H1 (cell line): Measurements from ENCODE around the gene TAS2R38. TPM values are rescaled to one million over a fixed set of nuclear protein-coding genes. Genes with fewer than 3 reads are reported as not detected.

Experiments used
- CTCF ChIA-PET: fragments of 300-600 bp; sonication (Branson Sonifier 250); formaldehyde crosslinking; loops from one replicate; lab custom pipeline; 2021; ENCODE audit not compliant: partially characterized antibody; lab: Charles Lee
- POLR2A ChIA-PET: fragments of 300-600 bp; sonication (Branson Sonifier 250); formaldehyde crosslinking; loops from one replicate; lab custom pipeline; 2021; ENCODE audit warnings: inconsistent platforms; ENCODE audit not compliant: partially characterized antibody; lab: Charles Lee
- DNase-seq, 2 experiments: peaks; one replicate each; pipeline versions ENCODE4 v3.0.0 to v3.0.0-alpha.2; 2010 to 2022; ENCODE audit warnings: low spot score in 2 of 2, low read depth in 1 of 2, mixed read lengths in 1 of 2
- FAIRE-seq: peaks from 2 replicates; lab custom pipeline; 2011; peaks lifted over from hg19 to GRCh38; lab: Jason Lieb, UNC
- H2AFZ ChIP-seq: 2 replicates; pipeline ENCODE4 v1.8.1; 2012; ENCODE audit warnings: low read length, inconsistent platforms
- H2AK5ac ChIP-seq: 2 replicates; pipeline ENCODE4 v1.6.1; 2013; ENCODE audit warnings: low read depth, low read length
- H2BK120ac ChIP-seq: replicated peaks from 2 replicates; pipeline ENCODE3; 2013; ENCODE audit warnings: low read depth, low read length, inconsistent platforms
- H2BK12ac ChIP-seq: 2 replicates; pipeline ENCODE4 v1.6.1; 2013; ENCODE audit warnings: low read depth, low read length
- H2BK15ac ChIP-seq: 2 replicates; pipeline ENCODE4 v1.6.1; 2013; ENCODE audit warnings: low read length
- H2BK20ac ChIP-seq: 2 replicates; pipeline ENCODE4 v1.6.1; 2013; ENCODE audit warnings: low read length
- H2BK5ac ChIP-seq: 2 replicates; pipeline ENCODE4 v1.6.1; 2013; ENCODE audit warnings: low read depth, low read length
- H3K14ac ChIP-seq: 2 replicates; pipeline ENCODE4 v1.6.1; 2013; ENCODE audit warnings: inconsistent platforms; ENCODE audit not compliant: insufficient read length
- H3K18ac ChIP-seq: 2 replicates; pipeline ENCODE4 v1.6.1; 2013; ENCODE audit warnings: low read length; ENCODE audit errors: extremely low read depth
- H3K23ac ChIP-seq: 2 replicates; pipeline ENCODE4 v1.6.1; 2013; ENCODE audit warnings: inconsistent platforms; ENCODE audit not compliant: insufficient read length
- H3K23me2 ChIP-seq: 2 replicates; pipeline ENCODE4 v1.6.1; 2013; ENCODE audit warnings: low read depth, low read length
- H3K27ac ChIP-seq: 2 replicates; pipeline ENCODE4 v1.6.1; 2011; ENCODE audit warnings: low read depth, low read length, inconsistent platforms
- H3K27me3 ChIP-seq, 4 experiments: replicated peaks in 1 of 4; 1 replicate in 1 of 4; 2 replicates in 3 of 4; pipeline versions ENCODE4 v1.6.1 to v1.8.1; 2011 to 2013; ENCODE audit warnings: low read length in 3 of 4, mild to moderate bottlenecking in 3 of 4, inconsistent platforms in 2 of 4, mixed read lengths in 2 of 4, moderate library complexity in 1 of 4; ENCODE audit not compliant: control insufficient read depth in 3 of 4, insufficient read depth in 3 of 4; ENCODE audit errors: extremely low read depth in 1 of 4
- H3K36me3 ChIP-seq, 4 experiments: 2 replicates each; pipeline versions ENCODE4 v1.6.1 to v1.8.1; 2011 to 2013; ENCODE audit warnings: mild to moderate bottlenecking in 4 of 4, low read length in 3 of 4, moderate library complexity in 2 of 4, control low read depth in 1 of 4, inconsistent platforms in 1 of 4; ENCODE audit not compliant: insufficient read depth in 4 of 4, control insufficient read depth in 2 of 4
- H3K4ac ChIP-seq: replicated peaks from 2 replicates; pipeline ENCODE3; 2013; ENCODE audit warnings: low read length, low read depth, mixed read lengths, inconsistent platforms; ENCODE audit not compliant: insufficient read length
- H3K4me1 ChIP-seq, 4 experiments: replicated peaks in 1 of 4; 1 replicate in 1 of 4; 2 replicates in 3 of 4; pipeline versions ENCODE4 v1.6.1 to v1.8.1; 2011 to 2013; ENCODE audit warnings: low read length in 3 of 4, inconsistent platforms in 2 of 4, mixed read lengths in 1 of 4; ENCODE audit not compliant: insufficient read depth in 4 of 4, control insufficient read depth in 3 of 4
- H3K4me2 ChIP-seq, 2 experiments: 2 replicates each; pipeline versions ENCODE4 v1.6.1 to v1.8.1; 2011 to 2013; ENCODE audit warnings: low read depth in 2 of 2, low read length in 2 of 2, control low read depth in 1 of 2, inconsistent platforms in 1 of 2, mild to moderate bottlenecking in 1 of 2; ENCODE audit not compliant: insufficient read depth in 1 of 2
- H3K4me3 ChIP-seq, 4 experiments: fragments of 200-600, 300-600 bp in 1 of 4; sonication (generic), shearing (Covaris generic), sonication (Bioruptor Twin) in 1 of 4; 2 replicates each; pipeline versions ENCODE4 v1.5.1 to v1.8.1; 2011 to 2016; ENCODE audit warnings: low read length in 4 of 4, low read depth in 3 of 4, control low read depth in 2 of 4, inconsistent platforms in 2 of 4, mild to moderate bottlenecking in 2 of 4, mixed read lengths in 1 of 4, moderate library complexity in 1 of 4; ENCODE audit not compliant: insufficient read depth in 2 of 4; ENCODE audit errors: extremely low read depth in 1 of 4
- H3K56ac ChIP-seq: replicated peaks from 2 replicates; pipeline ENCODE3; 2013; ENCODE audit warnings: low read depth, mild to moderate bottlenecking, mixed read lengths, low read length, inconsistent platforms; ENCODE audit not compliant: insufficient read length
- H3K79me1 ChIP-seq: 2 replicates; pipeline ENCODE4 v1.6.1; 2013; ENCODE audit warnings: low read depth, low read length, control low read depth
- H3K79me2 ChIP-seq, 2 experiments: 2 replicates each; pipeline versions ENCODE4 v1.6.1 to v1.8.1; 2012 to 2013; ENCODE audit warnings: low read length in 2 of 2, mild to moderate bottlenecking in 2 of 2, inconsistent platforms in 1 of 2; ENCODE audit not compliant: insufficient read depth in 2 of 2, control insufficient read depth in 1 of 2
- H3K9ac ChIP-seq, 4 experiments: replicated peaks in 1 of 4; 1 replicate in 1 of 4; 2 replicates in 3 of 4; pipeline versions ENCODE4 v1.6.1 to v1.8.1; 2011 to 2013; ENCODE audit warnings: low read depth in 3 of 4, low read length in 3 of 4, control low read depth in 2 of 4, mild to moderate bottlenecking in 2 of 4, moderate library complexity in 2 of 4, inconsistent platforms in 1 of 4; ENCODE audit errors: extremely low read depth in 1 of 4
- H3K9me3 ChIP-seq, 2 experiments: 2 replicates each; pipeline versions ENCODE4 v1.6.1 to v1.8.1; 2012 to 2013; ENCODE audit warnings: mild to moderate bottlenecking in 2 of 2, moderate library complexity in 2 of 2, control low read depth in 1 of 2, inconsistent platforms in 1 of 2, low read depth in 1 of 2, low read length in 1 of 2, mixed read lengths in 1 of 2; ENCODE audit not compliant: insufficient read depth in 2 of 2
- H4K20me1 ChIP-seq, 2 experiments: replicated peaks in 1 of 2; 2 replicates each; pipeline versions ENCODE3 to v1.8.1; 2011 to 2013; ENCODE audit warnings: inconsistent platforms in 2 of 2, low read length in 2 of 2, mild to moderate bottlenecking in 1 of 2; ENCODE audit not compliant: insufficient read depth in 2 of 2, control insufficient read depth in 1 of 2
- H4K5ac ChIP-seq: 2 replicates; pipeline ENCODE4 v1.6.1; 2013; ENCODE audit warnings: low read length, low read depth, mixed read lengths, inconsistent platforms; ENCODE audit not compliant: insufficient read length
- H4K8ac ChIP-seq: 2 replicates; pipeline ENCODE4 v1.8.0; 2013; ENCODE audit warnings: mild to moderate bottlenecking, moderate library complexity, low read length, inconsistent platforms; ENCODE audit not compliant: insufficient read depth; ENCODE audit errors: extremely low read depth
- H4K91ac ChIP-seq: replicated peaks from 2 replicates; pipeline ENCODE3; 2013; ENCODE audit warnings: low read length, mixed read lengths, inconsistent platforms; ENCODE audit not compliant: insufficient read length
- KDM4A ChIP-seq: IDR thresholded peaks from one replicate; pipeline ENCODE4 v1.7.1; 2012; ENCODE audit warnings: low read depth, mild to moderate bottlenecking, moderate library complexity, low read length, inconsistent platforms; ENCODE audit not compliant: severe bottlenecking
- WGBS, 2 experiments: shearing (Covaris generic) in 1 of 2; methylation state at CpG; one replicate each; pipeline versions ENCODE4 v1.1.6 to v1.1.7; 2013 to 2015; ENCODE audit warnings: low lambda C conversion rate in 2 of 2, mixed read lengths in 2 of 2, inconsistent platforms in 1 of 2, low coverage in 1 of 2, missing lambda C conversion rate in 1 of 2; ENCODE audit not compliant: insufficient replicate concordance in 2 of 2, insufficient coverage in 1 of 2, insufficient read length in 1 of 2; ENCODE audit errors: extremely low coverage in 1 of 2, missing lambda C conversion rate in 1 of 2; 5-methylcytosine and 5-hydroxymethylcytosine counted together
- polyA plus RNA-seq, 7 experiments: library from polyadenylated mRNA; depleted of rRNA in 3 of 7; stranded (reverse) in 5 of 7; unstranded in 2 of 7; fragments of >200 nt in 5 of 7; fragments of 200-250 nt in 2 of 7; gene quantifications; 1 replicate in 5 of 7; 2 replicates in 1 of 7; 4 replicates in 1 of 7; pipeline versions ENCODE4 v1.2.1 to v1.2.3, GENCODE V29; 2011 to 2013; ENCODE audit warnings: missing spikeins in 2 of 7, mixed read lengths in 2 of 7
- total RNA-seq: library from RNA; stranded (reverse); fragmentation: NEBNext Ultra II Directional; extraction: Animal tissue kit (Norgen Biotek cat#: 25700); gene quantifications from 2 replicates; pipeline ENCODE4 v1.2.1, GENCODE V29; 2021

Gene TAS2R38
- total and polyA plus RNA-seq, 2 of the 8 experiments (the other 6 are each of a cell fraction or from before 2014, with no cell fraction given) = 0.11 TPM; not detected in 1

DNA sequence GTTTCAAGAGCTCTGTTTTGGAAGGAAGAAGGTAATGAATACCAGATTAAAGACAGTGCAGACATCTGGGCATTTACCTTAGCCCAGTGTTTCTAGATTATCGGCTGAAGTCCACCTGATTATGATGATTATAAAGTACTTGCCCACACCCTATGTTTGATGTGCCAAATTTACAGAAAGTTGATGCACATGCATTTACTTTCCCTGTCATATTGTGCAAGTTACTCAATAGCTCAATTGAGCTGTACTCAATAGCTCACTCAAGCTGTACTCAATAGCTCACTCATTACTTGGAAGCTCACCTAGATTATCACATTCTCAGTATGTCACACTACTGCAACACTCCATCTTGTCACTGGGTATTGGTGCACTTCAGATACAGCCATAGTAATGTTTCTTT lies 35.6 kb upstream of the TAS2R38 start:
- no peak overlapping the region for H4K91ac ChIP-seq
- DNase-seq = no peak

More for the DNA sequence above, 35.6 kb upstream of the TAS2R38 start:
- H3K27ac ChIP-seq = no peak overlapping the region
- no peak overlapping the region for H2BK20ac ChIP-seq
- H3K36me3 ChIP-seq = no peaks in the 10 kb centered on the region
- no peaks in the 10 kb centered on the region for H3K23me2 ChIP-seq
- H4K5ac ChIP-seq = no peak overlapping the region
- H3K79me1 ChIP-seq = no peaks in the 10 kb centered on the region
- no peak overlapping the region for H4K8ac ChIP-seq
- no peak overlapping the region for H2BK12ac ChIP-seq
- no peak overlapping the region for H3K9ac ChIP-seq
- 94% methylated on average over 1 of the region's 1 CpG; no CpG with 5 or more reads in 1 of the 2 experiments for WGBS, 2 experiments
- H3K14ac ChIP-seq = no peak overlapping the region
- no peaks in the 10 kb centered on the region for H3K9me3 ChIP-seq
- H3K27me3 ChIP-seq = no peaks in the 10 kb centered on the region
- no peaks in the 10 kb centered on the region for H3K79me2 ChIP-seq
- H3K18ac ChIP-seq = no peak overlapping the region
- no peak for FAIRE-seq
- H3K56ac ChIP-seq = no peak overlapping the region
- H4K20me1 ChIP-seq = no peaks in the 10 kb centered on the region
- H2BK5ac ChIP-seq = no peak overlapping the region
- H3K4me2 ChIP-seq = no peak overlapping the region
- no peak overlapping the region for H3K4me3 ChIP-seq
- no peak overlapping the region for H2BK15ac ChIP-seq
- H2BK120ac ChIP-seq = no peak overlapping the region
- H3K23ac ChIP-seq = no peak overlapping the region
- no peak overlapping the region for H3K4ac ChIP-seq
- H2AK5ac ChIP-seq = no peak overlapping the region
- CTCF ChIA-PET = interaction anchor here (0.7 to 9.2 kb wide), 7 partner anchors 9 to 256 kb away, joined by 3 to 72 read pairs (median 4); partner anchors contain the start of gene TAS2R38
- TF ChIP-seq KDM4A = no peak
- POLR2A ChIA-PET = no interaction called here
- no peak overlapping the region for H2AFZ ChIP-seq
- H3K4me1 ChIP-seq = no peaks in the 10 kb centered on the region
